HG03064 (cell line): Measurements from ENCODE around the gene SPOCK3.
"Not testable (repeated sequence)": the region's sequence is repeated elsewhere in the genome, so short reads cannot be mapped to it uniquely, and the experiment has no call there.

ENCODE experiments used
- ATAC-seq: cut with Tn5 transposase; IDR thresholded peaks from one replicate; pipeline ENCODE4 v1.9.1; 2021; ENCODE audit warnings: low read depth; ENCODE audit not compliant: unreplicated experiment

The SPOCK3 gene

GRCh38 chr4:166977596-166977995 lies 256.7 kb downstream of the SPOCK3 start:
- ATAC-seq = no peak

- no peak for ATAC-seq
Measured at GRCh38 chr4:166972071-166972470, 262.2 kb downstream of the SPOCK3 start.

GRCh38 chr4:166968219-166968618 lies 266.1 kb downstream of the SPOCK3 start:
- not testable (repeated sequence) for ATAC-seq

DNA sequence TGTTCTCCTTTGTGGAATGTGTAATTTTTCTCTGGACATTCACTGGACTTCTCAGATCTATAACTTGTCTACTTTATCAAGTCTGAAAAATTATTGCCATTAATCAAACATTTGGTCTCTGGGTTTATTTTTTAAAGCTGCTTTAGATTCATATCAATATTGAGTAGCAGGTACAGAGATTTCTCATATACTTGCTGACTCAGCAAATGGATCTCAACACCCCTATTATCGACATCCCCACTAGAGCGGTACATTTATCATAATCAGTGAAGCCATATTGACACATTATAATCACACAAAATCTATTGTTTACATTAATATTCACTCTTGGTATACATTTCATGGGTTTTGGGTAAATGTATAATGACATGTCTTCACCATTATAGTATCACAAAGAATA lies 268.7 kb downstream of the SPOCK3 start:
- ATAC-seq = no peak

DNA sequence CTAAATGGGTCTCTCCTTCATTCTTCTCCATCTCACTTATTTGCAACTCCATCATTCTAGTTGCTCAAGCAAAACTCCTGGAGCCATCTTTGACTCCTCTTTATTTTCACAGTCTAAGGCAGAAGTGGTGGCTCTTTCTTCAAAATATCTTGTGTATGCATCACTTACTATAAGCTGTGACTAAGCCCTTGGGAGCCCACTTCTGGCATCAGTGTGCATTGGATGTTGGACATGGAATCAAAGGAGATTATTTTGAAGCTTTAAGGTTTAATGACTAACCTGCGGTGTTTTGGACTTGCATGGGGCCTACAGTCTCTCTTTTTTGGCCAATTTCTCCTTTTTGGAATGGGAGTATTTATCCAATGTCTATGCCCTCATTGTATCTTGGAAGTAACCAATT lies 276.8 kb downstream of the SPOCK3 start:
- ATAC-seq = no peak

- no peak for ATAC-seq
Measured at GRCh38 chr4:166956484-166956883, 277.8 kb downstream of the SPOCK3 start.

- ATAC-seq = no peak
Measured at GRCh38 chr4:166941629-166942028, 292.7 kb downstream of the SPOCK3 start.

- no peak for ATAC-seq
Measured at GRCh38 chr4:166930464-166930863, 303.8 kb downstream of the SPOCK3 start.

- ATAC-seq = no peak
Measured at GRCh38 chr4:166924424-166924823, 309.9 kb downstream of the SPOCK3 start.

- no peak for ATAC-seq
Measured at GRCh38 chr4:166913926-166914325, 320.4 kb downstream of the SPOCK3 start.

DNA sequence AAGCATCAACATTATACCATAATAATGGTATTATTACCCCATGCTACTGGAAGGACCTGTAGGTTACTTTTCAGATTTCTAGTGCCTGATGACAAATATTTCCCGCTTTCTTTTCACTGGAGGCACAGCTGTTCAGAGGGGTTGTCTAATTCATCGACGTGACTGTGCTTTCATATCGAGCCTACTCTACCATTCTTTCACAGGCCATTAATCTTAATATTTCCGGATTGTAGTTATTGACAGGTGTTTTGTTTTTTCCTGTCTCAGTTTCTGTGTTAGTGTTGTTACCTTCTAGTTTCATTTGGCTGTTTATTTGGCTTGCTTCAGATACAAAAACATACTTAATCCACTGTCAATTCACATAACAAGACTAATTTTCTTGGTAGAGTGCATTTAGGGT lies 330.9 kb downstream of the SPOCK3 start:
- no peak for ATAC-seq

DNA sequence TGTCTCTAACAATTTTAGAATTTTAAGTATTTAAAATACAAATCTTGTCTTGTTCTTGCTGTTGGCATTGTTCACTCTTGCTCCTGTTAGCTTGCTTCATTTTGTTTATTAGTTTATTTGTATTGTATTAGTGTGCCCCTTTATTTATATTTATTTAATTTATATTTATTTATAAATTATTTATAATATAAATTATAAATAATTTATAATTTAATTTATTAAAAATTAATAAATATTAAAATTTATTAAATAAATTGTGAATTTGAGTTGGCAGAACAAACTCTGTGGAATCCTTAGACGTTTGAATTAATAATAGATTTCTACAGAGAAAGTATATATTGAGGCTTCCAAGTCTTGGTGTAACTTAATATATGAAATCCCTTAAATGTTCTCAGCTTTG lies 331.4 kb downstream of the SPOCK3 start:
- no peak for ATAC-seq

DNA sequence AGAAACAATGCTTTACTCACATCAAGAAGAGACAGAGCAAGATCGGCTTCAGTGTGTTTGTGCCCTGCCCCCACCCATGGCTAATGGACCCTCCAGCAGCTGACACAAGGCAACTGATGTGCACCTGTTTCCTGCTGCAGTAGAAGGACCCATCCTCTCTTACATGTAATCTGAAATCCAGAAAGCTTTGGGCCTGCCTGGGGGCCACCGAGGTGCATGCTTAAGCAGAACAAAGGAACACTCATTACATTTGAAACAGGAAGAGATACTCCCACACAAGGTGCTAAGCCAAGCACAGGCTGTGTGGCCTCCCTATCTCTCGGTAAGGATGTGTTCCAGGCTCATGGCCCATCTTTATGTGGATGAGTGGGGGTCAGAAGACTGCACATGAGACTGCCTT lies 338.0 kb downstream of the SPOCK3 start:
- ATAC-seq = peak; percentile 54

GRCh38 chr4:166895771-166896170 lies 338.5 kb downstream of the SPOCK3 start:
- peak; percentile 12 for ATAC-seq

- ATAC-seq = no peak
Measured at GRCh38 chr4:166887457-166887856, 346.8 kb downstream of the SPOCK3 start.

DNA sequence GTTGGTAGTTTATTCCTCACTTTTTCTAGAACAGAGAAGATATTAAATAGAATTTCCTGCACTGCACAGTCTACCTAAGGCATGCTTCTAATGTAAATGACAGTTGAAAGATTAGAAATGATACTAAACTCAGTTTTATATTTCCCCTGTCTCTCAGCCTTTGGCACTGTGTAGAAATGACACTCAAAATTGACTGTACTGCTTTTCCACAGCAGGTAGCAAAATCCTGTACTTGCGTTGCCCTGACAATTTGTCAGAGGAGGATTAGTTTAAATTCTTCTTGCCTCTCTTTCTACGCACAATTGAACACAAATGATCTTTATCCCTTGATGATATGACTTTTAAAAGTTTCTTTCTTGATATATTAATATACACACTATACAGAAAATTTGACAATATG lies 347.6 kb downstream of the SPOCK3 start:
- no peak for ATAC-seq

DNA sequence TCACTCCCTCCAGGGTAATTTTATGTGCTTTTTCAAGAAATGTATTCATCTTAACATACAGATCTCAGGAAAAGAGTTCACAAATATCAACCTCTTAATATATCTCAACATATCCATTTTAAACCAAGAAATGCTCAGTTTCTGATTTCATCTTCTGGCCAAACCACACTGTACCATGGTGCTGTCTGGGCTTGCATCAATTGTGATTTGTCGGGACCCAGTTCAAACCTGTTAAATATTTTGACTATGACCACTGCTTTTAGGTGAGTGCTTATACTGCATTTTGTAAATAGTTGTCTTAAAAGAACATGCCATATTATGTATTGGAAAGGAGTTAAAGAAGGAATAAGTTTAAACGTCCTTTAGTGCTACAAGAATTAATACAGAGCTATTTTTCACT lies 352.1 kb downstream of the SPOCK3 start:
- ATAC-seq = no peak

DNA sequence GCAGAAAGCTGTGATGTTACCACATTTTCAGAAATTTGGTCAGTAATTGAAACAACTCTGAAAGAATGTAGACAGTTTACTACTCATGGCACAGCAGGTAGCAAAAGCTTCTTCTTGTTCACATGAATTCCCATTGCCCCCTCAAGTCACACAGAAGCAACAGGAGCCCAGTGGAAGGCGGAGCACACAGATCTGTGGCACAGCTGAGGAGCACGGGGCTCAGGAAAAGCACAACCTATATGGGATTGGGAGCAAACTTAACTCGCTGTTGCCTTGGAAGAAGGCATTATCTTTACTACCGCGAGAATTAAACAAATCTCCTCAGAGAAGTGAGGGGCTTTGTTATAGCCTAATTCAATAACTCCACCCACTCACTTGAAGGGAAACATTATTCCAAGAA lies 358.5 kb downstream of the SPOCK3 start:
- no peak for ATAC-seq

- ATAC-seq = no peak
Measured at GRCh38 chr4:166862032-166862431, 372.3 kb downstream of the SPOCK3 start.

DNA sequence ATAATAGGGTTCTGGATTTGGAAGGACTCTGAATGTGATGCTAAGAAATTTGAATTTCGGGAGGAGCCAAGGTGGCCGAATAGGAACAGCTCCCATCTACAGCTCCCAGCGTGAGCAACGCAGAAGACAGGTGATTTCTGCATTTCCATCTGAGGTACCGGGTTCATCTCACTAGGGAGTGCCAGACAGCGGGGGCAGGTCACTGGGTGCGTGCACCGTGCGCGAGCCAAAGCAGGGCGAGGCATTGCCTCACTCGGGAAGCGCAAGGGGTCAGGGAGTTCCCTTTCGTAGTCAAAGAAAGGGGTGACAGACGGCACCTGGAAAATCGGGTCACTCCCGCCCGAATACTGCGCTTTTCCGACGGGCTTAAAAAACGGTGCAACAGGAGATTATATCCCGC lies 383.9 kb downstream of the SPOCK3 start:
- ATAC-seq = not testable (repeated sequence)

DNA sequence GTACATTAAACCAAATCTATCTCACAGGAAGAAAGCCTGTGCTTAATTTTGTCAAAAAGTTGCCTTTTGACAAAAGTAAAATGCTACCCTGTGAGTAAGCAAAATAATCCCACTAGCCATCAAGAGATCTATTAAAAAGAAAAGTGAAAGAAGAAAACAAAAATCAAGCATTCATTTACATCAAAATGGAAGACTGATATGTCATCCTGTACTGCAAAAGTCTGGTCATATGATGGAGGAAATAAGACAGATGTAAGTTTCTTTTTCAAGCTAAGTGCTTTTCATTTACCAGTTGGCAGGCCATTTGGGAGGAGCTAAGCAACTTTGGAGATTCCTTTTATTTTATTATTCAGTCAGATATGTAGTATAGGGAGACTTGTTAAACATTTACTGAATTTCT lies 387.4 kb downstream of the SPOCK3 start:
- ATAC-seq = no peak

DNA sequence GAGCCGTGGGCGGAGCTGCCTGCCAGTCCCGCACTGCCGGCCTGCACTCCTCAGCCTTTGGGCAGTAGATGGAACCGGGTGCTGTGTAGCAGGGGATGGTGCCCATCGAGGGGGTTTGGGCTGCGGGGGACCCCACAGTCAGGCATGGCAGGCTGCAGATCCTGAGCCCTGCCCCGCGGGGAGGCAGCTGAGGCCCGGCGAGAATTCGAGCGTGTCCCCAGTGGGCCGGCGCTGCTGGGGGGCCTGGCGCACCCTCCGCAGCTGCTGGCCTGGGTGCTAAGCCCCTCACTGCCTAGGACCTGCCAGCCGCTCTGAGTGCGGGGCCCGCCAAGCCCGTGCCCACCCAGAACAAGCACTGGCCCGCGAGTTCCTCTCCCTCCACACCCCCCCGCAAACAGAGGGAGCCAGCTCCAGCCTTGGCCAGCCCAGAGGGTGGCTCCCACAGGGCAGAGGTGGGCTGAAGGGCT lies 391.5 kb downstream of the SPOCK3 start:
- ATAC-seq = no peak

- ATAC-seq = peak; percentile 70
Measured at GRCh38 chr4:166839615-166840251, 394.6 kb downstream of the SPOCK3 start.
